ENCODE results near the gene EIF1AD.

EIF1AD gene

DNA sequence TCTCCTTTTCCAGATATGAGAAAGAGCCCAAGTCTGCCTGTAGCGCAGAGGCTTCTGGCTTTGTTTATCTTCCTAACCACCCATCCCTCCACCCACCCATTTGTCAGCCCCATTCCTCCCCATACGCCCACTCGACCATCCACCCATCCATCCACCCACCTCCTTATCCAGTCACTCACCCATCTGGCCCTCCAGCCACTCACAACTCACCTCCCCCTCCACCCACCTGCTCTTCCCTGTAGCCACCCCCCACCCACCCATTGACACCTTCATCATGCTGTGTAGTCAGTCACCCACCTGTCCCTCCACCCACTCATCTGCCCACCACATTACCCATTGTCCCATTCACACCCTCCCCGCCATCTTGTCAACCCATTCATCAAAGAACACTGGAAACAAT is 15.4 kb upstream of the EIF1AD start:
- TF ChIP-seq, protein P1, sequence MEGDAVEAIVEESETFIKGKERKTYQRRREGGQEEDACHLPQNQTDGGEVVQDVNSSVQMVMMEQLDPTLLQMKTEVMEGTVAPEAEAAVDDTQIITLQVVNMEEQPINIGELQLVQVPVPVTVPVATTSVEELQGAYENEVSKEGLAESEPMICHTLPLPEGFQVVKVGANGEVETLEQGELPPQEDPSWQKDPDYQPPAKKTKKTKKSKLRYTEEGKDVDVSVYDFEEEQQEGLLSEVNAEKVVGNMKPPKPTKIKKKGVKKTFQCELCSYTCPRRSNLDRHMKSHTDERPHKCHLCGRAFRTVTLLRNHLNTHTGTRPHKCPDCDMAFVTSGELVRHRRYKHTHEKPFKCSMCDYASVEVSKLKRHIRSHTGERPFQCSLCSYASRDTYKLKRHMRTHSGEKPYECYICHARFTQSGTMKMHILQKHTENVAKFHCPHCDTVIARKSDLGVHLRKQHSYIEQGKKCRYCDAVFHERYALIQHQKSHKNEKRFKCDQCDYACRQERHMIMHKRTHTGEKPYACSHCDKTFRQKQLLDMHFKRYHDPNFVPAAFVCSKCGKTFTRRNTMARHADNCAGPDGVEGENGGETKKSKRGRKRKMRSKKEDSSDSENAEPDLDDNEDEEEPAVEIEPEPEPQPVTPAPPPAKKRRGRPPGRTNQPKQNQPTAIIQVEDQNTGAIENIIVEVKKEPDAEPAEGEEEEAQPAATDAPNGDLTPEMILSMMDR (IDR thresholded peaks at IDR 0.05; ENCODE audit: extremely low read depth, missing control alignments) = no peak
- DNase-seq (ENCODE audit: low spot score) = no peak

DNA sequence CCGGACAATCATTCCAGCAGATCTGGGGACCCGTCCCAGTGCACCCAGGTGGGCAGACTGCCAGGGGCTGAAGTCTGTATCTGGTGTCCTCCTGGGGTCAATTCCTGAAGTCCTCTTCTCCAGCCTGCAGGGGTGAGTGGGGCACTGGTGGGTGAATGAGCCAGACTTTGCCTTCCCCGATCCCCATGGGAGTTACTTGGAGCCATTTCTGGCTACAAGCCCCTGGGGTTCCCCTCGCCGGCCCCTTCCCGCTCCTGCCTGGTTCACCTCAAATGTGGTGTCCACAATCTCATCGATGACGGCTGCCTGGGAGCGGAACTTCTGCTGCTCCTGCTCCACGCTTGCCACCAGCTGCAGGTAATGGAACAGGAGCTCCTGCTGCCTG is 14.8 kb upstream of the EIF1AD start:
- TF ChIP-seq, protein P1 (IDR thresholded peaks at IDR 0.05; ENCODE audit: extremely low read depth, missing control alignments) = no peak
- DNase-seq (ENCODE audit: low spot score) = no peak

DNA sequence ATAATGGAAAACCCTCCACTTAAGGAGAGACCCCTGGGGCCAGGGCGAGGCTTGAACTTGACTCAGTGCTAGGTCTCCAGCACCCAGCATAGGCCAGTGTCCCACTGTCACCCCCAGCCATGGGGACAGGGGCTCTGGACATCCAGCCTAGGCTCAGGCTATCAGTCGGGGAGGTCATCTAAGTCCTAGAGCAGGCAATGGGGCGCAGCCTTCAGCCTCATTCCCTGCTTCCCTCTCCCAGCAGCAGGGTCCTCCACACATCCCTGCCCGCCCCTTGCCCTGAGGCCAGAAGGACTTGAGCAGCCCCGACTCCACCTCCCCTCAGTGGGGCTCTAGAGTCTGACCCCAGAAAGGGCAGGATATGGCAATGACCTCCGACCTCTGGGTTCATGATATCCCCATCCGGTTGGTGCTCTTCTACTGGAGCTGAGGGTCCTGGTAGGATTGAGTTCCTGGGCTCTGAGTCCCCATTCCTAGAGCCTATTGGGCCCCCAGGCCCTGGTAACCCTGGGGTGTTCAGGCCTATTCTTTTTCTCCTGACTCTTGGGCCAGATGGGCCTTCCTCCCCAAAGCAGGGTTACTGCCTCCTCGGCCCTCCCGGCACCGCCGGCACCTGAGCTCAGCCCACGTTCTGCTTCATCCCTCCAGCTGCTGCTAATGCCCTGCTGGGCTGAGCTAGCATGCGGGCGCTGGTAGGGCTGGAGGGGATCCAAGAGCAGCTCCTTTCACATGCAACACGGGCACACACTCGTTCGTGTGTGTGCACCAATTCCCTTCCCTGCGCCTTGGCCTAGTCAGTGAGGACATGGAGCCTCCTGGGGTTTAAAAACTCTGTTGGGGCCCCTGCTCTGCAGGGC is 14.2 kb upstream of the EIF1AD start:
- TF ChIP-seq, protein P1 (IDR thresholded peaks at IDR 0.05; ENCODE audit: extremely low read depth, missing control alignments) = no peak
- no peak for DNase-seq (ENCODE audit: low spot score)

DNA sequence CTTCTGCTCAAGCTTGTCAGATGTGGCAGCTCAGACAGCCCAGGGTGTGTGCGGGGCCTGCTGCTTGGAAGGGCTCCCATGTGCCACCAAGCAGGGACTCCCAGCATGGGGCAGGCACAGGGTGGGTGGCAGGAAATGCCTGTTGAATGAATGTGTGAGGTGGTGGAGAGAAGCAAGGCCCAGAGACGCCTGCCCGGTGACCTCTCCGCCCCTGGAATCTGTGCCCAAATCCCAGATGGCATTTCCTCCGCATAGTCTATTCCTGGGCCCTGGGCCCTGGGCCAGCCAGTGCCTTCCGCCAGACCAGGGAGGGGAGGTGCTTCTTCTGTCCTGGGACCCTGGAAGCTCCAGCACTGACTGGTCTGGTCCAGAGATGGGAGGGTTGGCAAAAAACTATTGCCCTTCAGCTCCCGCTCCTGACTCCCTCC is 13.5 kb upstream of the EIF1AD start:
- DNase-seq (ENCODE audit: low spot score) = no peak
- TF ChIP-seq, protein P1 (IDR thresholded peaks at IDR 0.05; ENCODE audit: extremely low read depth, missing control alignments) = no peak

DNA sequence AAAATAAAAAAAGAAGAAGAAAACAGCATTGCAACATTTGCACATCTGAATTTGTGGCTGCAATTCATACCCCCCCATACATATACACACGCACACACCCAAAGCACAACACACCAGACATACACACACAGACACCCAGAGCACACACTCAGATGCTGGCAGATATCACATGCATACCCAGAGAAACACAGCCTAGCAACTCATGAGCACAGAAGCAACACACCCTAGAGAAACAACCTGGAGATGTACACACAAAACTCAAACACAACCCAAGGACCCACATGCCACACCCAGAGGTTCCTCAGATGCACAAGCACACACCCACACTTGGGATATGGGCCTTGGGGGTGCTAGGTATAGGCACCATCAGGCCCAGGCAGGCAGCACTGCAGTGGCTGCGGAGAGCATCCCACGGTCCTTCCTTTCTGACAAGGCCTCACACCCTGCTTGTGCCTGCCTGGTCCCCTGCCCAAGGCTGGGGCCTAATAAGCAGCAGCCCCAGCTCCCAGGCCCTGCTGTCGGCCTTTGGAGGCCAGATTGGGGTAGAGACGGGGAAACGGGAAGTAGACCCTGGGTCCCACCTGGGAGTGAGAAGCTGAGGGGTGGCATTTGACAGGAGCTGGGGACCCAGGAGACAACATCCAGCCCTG is 13.0 kb upstream of the EIF1AD start:
- TF ChIP-seq, protein P1 (IDR thresholded peaks at IDR 0.05; ENCODE audit: extremely low read depth, missing control alignments) = no peak
- peak; percentile 14 for DNase-seq (ENCODE audit: low spot score)

DNA sequence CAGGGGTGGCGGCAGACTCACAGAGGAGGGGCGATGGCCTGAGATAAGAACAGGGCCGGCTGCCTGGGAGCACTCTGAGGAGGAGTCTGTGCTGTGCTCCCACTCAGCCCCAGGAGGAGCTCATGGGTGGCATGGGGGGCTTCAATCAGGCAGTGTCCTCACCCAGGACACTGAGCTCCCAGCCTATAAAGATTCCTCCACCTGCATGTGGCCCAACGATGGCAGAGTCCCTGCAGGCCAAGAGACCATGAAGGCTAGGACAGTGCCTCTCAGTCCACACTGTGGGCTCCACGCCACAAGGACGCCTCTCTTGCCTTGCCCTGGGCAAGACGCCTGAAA is 11.8 kb upstream of the EIF1AD start:
- TF ChIP-seq, protein P1 (IDR thresholded peaks at IDR 0.05; ENCODE audit: extremely low read depth, missing control alignments) = no peak
- no peak for DNase-seq (ENCODE audit: low spot score)

DNA sequence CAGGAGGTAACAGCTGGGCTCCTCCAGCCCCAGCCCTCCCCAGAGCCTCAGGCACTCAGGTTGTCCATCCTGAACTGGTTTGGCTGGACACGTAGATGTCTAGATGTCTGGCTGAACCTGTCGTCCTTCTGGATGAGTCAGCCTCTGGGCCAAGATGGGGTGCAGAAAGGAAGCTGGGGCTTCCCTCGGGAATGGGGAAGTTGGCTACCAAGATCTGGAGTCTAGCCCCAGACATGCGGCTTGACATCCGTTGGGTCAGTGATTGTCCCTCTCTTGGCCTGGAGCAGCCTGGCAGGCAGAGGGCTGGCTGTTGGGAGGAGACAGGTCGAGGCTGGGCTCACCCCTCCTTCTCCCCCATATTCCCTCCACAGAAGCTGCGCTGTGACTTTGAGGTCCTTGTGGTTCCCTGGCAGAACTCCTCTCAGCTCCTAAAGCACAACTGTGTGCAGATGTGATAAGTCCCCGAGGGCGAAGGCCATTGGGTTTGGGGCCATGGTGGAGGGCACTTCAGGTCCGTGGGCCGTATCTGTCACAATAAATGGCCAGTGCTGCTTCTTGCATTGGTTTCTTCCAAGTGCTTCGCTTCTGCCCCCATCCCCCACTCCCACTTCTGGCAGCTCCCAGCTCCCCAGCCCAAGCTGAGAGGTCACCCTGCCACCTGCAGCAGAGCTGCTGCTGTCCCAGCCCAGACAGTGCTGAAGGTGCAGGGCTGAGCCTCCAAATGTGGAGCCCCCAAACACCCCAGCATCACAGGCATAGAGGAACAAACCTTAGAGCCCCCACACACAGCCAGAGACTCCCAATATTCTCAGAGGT is 11.2 kb upstream of the EIF1AD start:
- TF ChIP-seq, protein P1 (IDR thresholded peaks at IDR 0.05; ENCODE audit: extremely low read depth, missing control alignments) = no peak
- DNase-seq (ENCODE audit: low spot score) = peak; percentile 25
